Measurements from ENCODE around the gene FOLR1.

FOLR1 gene

DNA sequence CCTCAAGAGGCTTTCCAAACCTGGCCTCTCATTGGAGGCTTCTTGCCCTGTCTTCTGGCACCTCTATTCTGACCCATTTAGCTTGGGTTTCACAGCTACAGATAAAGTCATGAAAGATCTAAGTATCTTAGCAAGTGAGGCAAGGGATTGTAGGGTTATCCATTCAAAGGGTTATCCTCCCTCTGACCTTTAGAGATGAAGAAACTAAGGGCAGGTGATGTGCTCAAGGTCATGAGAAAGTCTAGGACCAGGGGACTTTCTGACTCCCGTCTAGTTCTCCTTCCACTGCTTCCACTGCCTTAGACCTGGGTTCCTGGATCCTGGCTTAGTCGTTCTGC is 44.8 kb downstream of the FOLR1 start:
- no peak for DNase-seq

DNA sequence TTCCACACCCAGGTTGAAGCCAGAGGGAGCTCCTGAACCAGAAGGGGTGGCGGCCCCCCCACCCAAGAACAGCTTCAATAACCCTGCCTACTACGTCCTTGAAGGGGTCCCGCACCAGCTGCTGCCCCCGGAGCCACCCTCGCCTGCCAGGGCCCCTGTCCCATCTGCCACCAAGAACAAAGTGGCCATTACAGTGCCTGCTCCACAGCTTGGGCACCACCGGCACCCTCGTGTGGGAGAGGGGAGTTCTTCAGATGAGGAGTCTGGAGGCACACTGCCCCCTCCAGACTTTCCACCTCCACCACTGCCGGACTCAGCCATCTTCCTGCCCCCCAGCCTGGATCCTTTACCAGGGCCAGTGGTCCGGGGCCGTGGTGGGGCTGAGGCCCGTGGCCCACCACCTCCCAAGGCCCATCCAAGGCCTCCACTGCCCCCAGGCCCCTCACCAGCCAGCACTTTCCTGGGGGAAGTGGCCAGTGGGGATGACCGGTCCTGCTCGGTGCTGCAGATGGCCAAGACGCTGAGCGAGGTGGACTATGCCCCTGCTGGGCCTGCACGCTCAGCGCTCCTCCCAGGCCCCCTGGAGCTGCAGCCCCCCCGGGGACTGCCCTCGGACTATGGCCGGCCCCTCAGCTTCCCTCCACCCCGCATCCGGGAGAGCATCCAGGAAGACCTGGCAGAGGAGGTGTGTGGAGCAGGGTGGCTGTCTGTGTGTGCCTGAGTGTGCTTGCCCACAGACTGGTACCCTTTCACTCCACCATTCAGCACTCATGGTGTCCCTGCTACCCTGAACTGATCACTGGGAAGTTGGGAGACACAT is 45.4 kb downstream of the FOLR1 start:
- DNase-seq: no peak

DNA sequence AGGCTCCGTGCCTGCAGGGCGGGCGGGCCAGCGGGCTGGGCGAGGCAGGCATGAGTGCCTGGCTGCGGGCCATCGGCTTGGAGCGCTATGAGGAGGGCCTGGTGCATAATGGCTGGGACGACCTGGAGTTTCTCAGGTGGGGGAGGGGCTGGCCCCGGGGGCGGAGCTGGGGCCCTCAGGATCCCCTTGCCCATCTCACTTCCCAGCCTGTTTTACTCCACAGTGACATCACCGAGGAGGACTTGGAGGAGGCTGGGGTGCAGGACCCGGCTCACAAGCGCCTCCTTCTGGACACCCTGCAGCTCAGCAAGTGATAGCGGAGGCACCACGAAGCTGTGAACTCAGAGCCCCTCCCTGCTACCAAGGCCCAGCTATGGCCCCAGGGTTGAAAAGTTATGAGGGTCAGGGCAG is 46.1 kb downstream of the FOLR1 start:
- peak; percentile 63 for DNase-seq

DNA sequence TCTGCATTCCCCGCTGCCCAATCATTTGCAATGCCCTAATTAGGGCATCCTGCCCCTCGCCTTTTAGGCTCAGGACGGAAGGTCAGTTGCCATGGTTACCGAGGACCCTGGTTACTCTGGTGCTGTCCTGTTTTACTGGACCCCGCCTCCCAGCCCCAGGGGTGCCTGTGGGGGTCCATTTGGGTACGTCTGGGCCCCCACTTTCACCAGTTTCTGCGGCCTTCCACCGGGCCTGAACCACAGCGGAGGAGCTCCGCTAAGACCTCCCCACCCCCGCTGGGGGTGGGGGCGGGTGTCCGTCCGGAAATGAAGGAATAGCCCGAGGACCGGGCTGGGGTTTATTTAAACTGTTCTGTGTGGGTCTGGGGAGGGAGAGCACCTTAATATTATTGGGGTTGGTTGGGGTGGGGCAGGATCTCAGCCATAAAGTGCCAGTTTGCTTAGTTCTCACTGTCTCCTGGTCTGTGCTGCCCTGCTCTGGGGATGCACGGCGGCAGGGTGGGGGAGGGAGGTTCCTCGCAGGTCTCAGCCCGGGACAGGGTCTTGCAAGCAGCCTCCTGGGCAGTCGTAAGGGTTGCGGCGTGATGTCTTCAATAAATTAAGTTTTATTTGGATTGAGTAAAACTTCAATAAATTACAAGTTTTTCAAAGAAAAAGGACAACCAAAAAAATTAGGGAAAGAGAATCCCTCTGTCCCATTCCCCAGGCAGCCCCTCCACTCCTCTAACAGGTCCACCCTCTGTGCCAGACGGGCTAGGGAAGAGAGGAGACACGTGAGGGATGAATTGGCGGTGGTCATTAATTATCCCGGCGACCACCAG is 46.8 kb downstream of the FOLR1 start:
- no peak for DNase-seq

DNA sequence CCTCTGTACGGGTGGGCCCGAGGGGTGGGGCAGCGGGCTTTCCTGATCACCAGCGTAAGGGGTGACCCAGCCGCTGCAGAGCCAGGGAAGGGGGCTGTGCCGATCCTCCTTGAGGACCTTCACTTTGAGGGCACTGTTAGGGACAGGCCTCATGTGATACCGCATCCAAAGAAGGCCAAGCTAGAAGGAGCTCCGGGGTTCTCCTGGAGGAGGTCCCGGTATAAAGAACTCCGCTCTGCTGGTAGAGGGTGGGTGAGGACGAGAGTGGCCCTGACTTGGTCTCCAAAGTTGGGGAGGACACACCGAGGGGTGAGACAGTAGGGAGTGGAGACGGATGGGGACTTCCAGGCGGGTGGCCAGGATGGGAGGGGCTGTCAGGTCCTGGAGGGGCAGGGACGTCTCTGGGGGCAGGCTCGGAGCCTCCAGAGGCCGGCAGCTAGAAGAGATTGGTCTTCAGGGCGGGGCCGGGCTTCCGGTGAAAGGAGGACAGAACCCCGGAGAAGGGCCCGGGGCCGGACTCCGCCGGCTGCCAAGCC is 47.4 kb downstream of the FOLR1 start:
- DNase-seq: no peak

DNA sequence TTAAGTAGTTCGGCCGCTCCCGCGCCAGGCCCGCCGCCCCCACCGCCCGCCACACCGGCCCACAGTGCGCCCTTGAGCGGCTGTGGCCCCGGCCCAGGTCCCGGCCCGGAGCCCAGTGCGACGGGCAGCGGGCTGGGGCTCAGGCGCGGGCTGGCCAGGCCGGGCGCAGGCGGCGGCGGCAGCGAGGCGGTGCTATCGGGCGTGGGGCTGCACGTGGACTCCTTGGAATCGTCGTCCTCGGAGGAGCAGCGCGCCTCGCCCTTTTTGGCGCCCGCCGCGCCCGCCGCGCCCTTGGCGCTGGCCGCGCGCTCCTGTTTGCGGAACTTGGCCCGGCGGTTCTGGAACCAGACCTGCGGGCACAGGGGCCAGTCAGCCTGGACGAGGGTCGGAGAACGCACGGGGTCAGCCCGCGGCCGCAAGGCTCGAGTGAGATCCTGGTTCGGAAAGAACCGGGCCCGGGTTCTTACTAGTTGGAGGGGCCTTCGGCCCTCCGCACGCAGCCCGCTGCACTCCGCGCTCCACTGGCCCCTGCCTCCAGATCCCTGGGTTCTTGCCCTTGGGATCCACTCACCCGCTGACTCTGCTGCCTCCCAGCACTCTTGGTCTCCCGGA is 48.0 kb downstream of the FOLR1 start:
- no peak for DNase-seq

DNA sequence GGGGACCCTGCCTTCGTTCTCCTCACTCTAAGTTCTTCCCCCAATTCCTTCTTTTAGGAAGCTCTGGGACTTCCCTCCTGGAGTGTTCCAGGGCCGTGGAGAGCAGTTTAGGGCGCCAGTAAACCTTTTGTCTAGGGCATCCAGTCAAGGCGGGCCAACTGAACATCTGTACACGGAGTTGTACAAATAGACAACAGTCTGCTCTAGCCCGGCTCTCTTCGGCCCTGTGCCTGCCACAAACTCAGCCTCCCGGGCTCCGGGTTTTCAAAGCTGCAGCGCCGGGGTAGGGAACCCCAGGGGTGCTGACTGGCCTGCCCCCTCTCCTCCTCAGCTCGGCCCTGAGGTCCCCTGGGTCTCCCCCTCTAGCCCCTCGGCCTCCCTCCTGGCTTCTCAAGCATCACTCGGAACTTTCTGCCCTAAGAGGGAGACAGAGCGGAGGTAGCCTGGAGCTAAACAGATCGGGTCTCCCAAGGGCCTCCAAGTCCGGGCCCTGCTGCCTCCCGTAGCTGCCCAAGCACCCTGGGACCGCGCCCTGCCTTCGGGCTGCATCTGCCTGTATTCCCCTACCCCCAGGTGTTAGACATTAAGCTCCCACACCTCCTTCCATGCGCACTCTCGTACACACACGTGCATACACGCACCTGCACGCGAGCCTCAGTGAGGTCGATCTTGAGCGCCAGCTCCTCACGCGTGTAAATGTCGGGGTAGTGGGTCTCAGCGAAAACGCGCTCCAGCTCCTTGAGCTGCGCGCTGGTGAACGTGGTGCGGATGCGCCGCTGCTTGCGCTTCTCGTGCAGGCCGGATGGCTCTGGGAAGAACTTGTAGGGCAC is 48.7 kb downstream of the FOLR1 start:
- no peak for DNase-seq

DNA sequence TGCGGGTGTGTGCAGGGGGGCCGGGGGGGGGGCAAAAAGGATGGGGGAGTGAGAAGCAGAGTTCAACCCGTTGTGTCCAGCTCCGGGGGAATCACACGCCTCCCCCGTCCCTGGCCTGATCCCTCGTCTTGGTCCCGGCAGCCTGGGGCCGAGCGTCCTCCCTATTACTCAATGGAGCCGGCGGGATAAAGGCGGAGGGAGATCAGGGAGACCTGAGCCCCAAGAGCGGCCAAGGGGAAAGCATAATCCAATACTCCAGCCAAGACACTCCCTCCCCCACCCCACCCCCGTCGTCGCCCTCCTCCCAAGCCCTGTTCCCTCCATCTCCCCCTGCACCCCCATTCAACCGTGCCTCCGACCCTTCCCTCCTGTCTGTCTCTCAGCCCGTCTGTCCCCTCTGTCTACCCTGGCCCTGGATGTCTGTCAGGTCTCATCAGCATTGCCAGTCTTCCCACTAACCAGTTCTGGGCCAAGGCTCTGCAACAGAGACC is 49.4 kb downstream of the FOLR1 start:
- no peak for DNase-seq

DNA sequence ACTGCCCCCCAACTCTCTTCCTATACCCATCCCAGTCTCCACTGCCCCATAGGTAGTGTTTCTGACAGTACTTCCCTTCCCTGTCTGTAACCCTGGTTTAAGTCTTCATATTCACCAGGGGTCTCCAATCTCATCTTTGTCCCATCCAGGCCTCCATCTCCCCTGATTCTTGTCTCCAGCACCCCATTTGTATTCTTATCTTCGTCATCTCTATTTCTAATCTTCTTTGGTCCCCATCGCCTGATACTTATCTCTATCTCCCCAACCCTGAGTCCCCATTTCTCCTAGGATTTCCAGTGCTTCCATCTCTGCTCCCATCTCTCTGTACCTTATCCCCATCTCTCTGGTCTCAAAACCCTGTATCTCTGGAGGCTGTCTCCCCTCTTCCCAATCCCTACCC is 50.2 kb downstream of the FOLR1 start:
- no peak for DNase-seq

DNA sequence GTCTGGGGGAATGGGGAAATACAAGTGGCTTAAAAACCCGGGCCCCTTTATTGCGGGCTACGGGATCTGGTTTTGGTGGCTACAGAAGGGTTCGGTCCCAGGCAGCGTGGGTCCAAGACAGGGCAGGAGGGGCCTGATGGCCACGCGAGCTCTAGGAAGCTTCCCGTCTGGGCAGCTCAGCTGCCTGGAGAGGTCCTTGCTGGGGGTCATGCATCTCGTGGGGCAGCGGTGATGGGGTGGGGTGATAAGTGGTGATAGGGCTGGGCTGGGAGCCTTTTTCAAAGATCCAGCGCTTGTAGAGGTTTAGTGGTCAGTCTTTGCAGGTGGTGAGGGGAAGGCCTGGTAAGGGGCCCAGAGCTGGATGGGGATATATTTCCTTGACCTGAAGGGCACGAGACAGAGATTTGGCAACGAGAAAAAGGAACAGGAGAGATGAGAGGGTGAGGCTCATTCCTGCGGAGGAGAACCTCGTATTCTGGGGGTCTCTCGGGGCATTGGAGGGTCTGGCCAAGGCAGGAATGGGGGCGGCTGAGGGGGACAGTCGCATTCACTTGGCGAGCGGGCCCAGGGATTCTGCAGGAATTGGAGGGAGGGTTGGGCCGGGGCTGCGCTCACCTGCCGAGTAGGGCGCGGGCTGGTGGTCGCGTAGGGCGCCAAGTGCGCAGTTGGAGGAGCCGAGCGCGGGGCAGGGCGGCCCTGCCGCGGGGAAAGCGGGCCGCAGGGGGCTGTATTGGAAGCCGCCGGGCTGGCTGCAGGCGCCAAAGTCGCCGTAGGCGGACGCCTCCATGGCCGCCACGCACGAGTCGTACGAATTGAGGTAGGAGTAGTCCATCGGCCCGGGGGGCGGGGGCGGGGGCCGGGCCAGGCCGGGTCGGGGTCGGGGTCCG is 51.5 kb downstream of the FOLR1 start:
- no peak for DNase-seq

DNA sequence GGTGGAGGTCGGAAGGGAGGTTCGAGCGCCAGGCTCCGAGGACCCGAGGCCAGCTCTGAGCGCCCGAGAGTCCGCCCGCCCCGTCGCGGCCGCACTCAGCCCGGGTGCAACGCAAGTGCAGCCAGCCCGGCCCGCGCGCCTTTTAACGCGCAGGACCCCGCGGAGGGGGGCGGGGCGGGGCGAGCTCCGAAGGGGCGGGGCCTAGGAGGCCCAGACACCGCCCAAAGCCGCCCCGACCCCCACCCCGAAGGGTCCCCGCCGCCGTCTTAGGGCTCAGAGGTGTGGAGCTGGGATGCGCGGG is 52.1 kb downstream of the FOLR1 start, which contains the start of gene PHOX2A:
PHOX2A (minus strand) TSS at position 117 of the 301 bp plus-strand sequence. CDS start 172 bp downstream, outside the sequence.
- DNase-seq: no peak

DNA sequence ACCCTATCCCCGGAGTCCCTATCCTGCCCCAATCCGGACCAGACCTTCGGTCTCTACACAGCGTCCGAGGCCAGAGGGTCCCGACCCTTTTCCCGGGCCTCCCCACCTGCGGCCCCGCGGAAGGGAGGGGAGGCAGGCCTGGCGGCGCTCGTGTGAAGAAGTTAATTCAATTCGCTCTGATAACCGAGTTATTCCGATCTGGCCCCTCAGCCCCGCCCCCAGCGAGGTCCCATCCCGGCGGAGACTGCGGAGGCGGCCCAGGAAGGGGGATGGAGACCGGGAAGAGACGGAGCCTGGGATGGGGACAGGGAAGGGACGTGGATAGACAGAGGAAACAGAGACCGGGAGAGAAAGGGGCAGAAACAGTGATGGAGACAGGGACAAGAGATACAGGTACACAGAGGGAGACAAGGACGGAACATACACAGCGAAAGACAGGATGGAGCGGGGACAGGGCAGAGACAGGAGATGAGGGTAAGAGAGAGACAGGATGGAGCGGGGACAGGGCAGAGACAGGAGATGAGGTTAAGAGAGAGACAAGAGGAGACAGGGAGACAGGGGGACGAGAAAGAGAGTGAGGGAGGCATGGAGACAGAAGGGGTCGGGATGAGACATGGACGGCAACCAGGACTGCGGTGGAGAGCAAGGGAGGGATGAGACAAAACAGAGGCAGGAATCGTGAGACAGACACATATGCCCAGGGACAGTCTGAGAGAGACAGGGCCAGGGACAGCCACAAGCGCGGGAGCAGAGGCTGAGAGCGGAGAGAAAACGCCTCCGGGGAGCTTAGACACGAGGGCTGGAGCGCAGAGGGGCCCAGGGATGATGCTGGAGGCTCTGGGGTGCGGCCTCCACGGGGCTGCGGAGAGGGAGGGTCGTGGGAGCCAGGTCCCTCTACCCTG is 52.7 kb downstream of the FOLR1 start:
- DNase-seq: no peak

DNA sequence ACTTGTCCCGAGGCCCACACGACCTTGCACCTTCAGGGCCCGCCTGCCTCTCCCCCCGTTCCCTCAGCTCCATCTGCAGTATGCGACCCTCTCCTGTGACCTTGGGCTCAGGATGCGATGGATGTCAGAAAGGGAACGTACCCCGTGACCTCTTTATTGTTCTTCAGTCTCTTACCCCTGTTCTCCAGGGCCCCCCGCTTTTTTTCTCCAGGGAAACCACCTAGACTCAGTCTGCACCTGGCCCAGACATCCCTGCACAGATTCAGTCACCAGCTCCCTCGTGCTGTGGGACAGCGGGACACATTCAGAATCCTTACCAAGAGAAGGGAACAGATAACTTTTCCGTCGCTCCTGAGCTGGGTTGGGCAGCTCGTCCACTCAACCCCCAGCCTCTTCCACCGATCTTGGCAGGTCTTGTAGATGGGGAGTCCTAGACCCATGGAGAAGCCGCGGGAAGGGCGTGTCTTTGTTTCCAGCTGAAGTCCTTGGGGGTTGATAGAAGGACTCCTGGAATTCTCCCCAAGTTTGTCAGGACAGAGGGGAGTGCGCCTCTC is 53.4 kb downstream of the FOLR1 start:
- DNase-seq: no peak

Data from stimulated activated CD4-positive, alpha-beta T cell treated with anti-CD3 and anti-CD28 coated beads, Interleukin-1b, Interleukin-23, amount 100 ng/mL, for 48 hours (primary cell).